GM12872 (cell line): ENCODE results near the gene TAF13.

ENCODE experiments used
- TF ChIP-seq, protein P1 (sequence below): IDR thresholded peaks from 3 replicates; pipeline ENCODE4 v1.5.1; 2011; ENCODE audit warnings: low read depth, mild to moderate bottlenecking, low read length, moderate library complexity; ENCODE audit not compliant: insufficient read depth

The TAF13 gene

DNA sequence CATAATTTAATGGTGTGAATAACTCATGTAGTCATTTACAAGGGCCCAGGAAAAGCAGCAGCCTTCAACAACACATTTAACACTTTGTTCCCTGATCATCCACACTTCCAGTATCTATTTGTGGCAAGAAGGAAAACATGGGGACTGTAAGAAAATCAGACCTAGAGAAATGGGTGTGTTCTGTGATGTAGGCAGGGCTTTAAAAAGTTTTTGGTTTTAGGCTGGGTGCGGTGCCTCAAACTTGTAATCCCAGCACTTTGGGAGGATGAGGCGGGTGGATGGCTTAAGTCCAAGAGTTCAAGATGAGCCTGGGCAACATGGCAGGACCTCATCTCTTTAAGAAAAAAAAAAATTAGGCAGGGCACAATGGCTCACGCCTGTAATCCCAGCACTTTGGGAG is 19.7 kb downstream of the TAF13 start:
- TF ChIP-seq, protein P1, sequence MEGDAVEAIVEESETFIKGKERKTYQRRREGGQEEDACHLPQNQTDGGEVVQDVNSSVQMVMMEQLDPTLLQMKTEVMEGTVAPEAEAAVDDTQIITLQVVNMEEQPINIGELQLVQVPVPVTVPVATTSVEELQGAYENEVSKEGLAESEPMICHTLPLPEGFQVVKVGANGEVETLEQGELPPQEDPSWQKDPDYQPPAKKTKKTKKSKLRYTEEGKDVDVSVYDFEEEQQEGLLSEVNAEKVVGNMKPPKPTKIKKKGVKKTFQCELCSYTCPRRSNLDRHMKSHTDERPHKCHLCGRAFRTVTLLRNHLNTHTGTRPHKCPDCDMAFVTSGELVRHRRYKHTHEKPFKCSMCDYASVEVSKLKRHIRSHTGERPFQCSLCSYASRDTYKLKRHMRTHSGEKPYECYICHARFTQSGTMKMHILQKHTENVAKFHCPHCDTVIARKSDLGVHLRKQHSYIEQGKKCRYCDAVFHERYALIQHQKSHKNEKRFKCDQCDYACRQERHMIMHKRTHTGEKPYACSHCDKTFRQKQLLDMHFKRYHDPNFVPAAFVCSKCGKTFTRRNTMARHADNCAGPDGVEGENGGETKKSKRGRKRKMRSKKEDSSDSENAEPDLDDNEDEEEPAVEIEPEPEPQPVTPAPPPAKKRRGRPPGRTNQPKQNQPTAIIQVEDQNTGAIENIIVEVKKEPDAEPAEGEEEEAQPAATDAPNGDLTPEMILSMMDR, result no peak

DNA sequence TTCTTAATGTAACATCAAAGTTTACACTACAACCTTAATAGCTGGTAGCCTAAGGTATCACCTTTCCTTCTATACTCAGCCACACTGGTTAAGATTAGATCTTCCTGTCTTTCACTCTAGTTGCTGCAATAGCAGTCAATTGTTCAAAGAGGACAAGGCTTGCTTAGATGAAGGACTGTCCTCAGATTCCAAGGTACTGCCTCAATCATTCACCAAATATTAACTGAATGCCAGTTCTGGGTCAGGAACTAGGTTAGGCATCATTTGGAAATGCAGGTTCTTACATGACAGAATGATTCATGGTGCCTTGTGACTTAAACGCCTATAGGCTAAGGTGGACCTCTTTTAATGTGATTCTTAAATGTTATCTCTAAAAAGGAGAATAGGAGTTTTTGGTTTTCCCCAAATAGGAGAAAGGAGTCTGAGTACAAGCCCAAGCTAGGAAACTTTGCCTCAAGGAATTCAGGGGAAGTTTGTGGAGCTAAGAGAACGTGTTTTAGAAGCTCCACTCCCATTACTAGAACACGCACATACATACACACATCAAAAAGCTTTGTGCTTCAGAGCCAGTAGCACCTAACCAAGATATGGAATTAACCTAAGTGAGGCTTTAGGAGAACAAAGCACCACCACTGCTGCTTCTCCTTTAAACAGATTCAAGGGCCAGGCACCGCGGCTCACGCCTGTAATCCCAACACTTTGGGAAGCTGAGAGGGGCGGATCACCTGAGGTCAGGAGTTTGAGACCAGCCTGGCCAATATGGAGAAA is 25.4 kb downstream of the TAF13 start:
- TF ChIP-seq, protein P1, result no peak

- TF ChIP-seq, protein P1, result no peak
Measured at GRCh38 chr1:109048335-109048734, 27.5 kb downstream of the TAF13 start.

- TF ChIP-seq, protein P1, result no peak
Measured at GRCh38 chr1:109047339-109047738, 28.5 kb downstream of the TAF13 start.

GRCh38 chr1:109046671-109047070 is 29.1 kb downstream of the TAF13 start:
- TF ChIP-seq, protein P1, result no peak

DNA sequence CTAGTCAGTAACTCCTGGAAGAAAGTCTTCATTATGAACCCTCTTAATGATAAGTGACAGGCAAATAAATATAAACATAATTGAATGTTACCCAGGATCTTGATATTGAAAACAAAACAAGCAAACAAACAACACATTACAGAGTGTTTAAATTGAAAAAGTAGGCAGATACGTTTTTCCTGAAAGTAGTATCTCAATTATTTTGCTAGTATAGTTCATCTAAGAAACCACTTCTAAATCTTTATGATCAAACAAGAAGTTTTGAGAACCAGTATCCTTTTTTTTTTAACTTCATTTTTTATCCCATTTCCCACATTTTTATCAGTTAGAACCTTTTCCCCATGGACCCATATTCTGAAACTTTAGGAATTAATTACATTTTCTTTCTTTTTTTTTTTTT is 30.2 kb downstream of the TAF13 start:
- TF ChIP-seq, protein P1, result no peak

- TF ChIP-seq, protein P1, result no peak
Measured at GRCh38 chr1:109041621-109042468, 34.0 kb downstream of the TAF13 start, which contains the start of gene WDR47. WDR47 (minus strand) TSS chr1:109042102; CDS start chr1:109023512, 18,590 bp downstream.
